T-helper 17 cell (primary cell): Measurements from ENCODE around the gene PACSIN3. TPM values are rescaled to one million over a fixed set of nuclear protein-coding genes. Genes with fewer than 3 reads are reported as not detected.

Experiments
- ATAC-seq: fragments of 150-1000 bp; cut with Tn5 transposase; 2 replicates; pipeline ENCODE4 v1.10.0; 2021; ENCODE audit warnings: mild to moderate bottlenecking, moderate library complexity
- DNase-seq, 3 donors: peaks; one replicate each; pipeline versions ENCODE4 v3.0.0 to v3.0.0-alpha.2; 2020 to 2021
- H3K9me3 ChIP-seq: one replicate; pipeline ENCODE4 v1.7.0; 2013; ENCODE audit warnings: low read length, mild to moderate bottlenecking; ENCODE audit not compliant: control insufficient read depth, poor library complexity, severe bottlenecking
- H3K27ac Mint-ChIP-seq: one replicate; pipeline ENCODE4 v1.8.0; 2022; ENCODE audit warnings: mild to moderate bottlenecking, moderate library complexity, mixed read lengths
- H3K27me3 Mint-ChIP-seq: one replicate; pipeline ENCODE4 v1.8.0; 2022; ENCODE audit warnings: mixed read lengths
- H3K36me3 Mint-ChIP-seq: one replicate; pipeline ENCODE4 v1.8.0; 2022; ENCODE audit warnings: low read depth, mixed read lengths
- H3K4me1 Mint-ChIP-seq: one replicate; pipeline ENCODE4 v1.8.0; 2022; ENCODE audit warnings: mild to moderate bottlenecking, mixed read lengths
- H3K4me3 Mint-ChIP-seq: one replicate; pipeline ENCODE4 v1.8.0; 2022; ENCODE audit warnings: mild to moderate bottlenecking, moderate library complexity, mixed read lengths
- total RNA-seq, 4 donors: library from RNA in 2 of 4; stranded (reverse) in 2 of 4; gene quantifications; one replicate each; pipeline ENCODE4 v1.2.3 and lab custom pipeline; 2022 to 2026

PACSIN3 gene
- total RNA-seq (1 to 10 TPM in 1 of 2 donors, under 1 TPM in 1; 0.30 to 1.4 TPM), total RNA-seq (lab: John Stamatoyannopoulos, UW) (0.45 to 0.58 reads per million in 2 donors)

- H3K4me3 Mint-ChIP-seq: peak within 1 kb of the TSS; percentile 86
- H3K36me3 Mint-ChIP-seq: no peaks in the 10 kb centered on the region
- H3K27me3 Mint-ChIP-seq: peaks cover 18% of the 10 kb centered on the region
- DNase-seq (peak; percentile 19 to 47 (median 32)), ATAC-seq (peak; percentile 74)
- no peaks in the 10 kb centered on the region for H3K9me3 ChIP-seq
- H3K27ac Mint-ChIP-seq: peak within 1 kb of the TSS; percentile 14
- peaks cover 7% of the 10 kb centered on the region for H3K4me1 Mint-ChIP-seq
Observed at GRCh38 chr11:47186076-47186699, at the start of gene PACSIN3. TSS of gene PACSIN3 (minus strand) at chr11:47186434. CDS start at chr11:47182727, 3,707 bp downstream.

- ATAC-seq (no peak), DNase-seq (no peak)
- H3K27me3 Mint-ChIP-seq: no peaks in the 10 kb centered on the region
- peak overlapping the region; percentile 76 for H3K4me3 Mint-ChIP-seq
- peaks cover 13% of the 10 kb centered on the region for H3K4me1 Mint-ChIP-seq
- no peaks in the 10 kb centered on the region for H3K9me3 ChIP-seq
- peak overlapping the region; percentile 94 for H3K27ac Mint-ChIP-seq
- H3K36me3 Mint-ChIP-seq: peaks cover 5% of the 10 kb centered on the region
Observed at GRCh38 chr11:47235163-47235562, 48.9 kb upstream of the PACSIN3 start.

GRCh38 chr11:47234669-47235100, 48.5 kb upstream of the PACSIN3 start:
- Mint-ChIP-seq H3K4me3 (peak overlapping the region; percentile 76), H3K36me3 (peaks cover 4% of the 10 kb centered on the region), H3K27ac (peak overlapping the region; percentile 94), H3K27me3 (no peaks in the 10 kb centered on the region), H3K4me1 (peaks cover 13% of the 10 kb centered on the region)
- DNase-seq: peak; percentile 36 to 66 (median 66)
- H3K9me3 ChIP-seq: no peaks in the 10 kb centered on the region
- ATAC-seq: peak; percentile 95

- peak overlapping the region; percentile 94 for H3K27ac Mint-ChIP-seq
- ATAC-seq (peak; percentile 9), DNase-seq (no peak)
- peaks cover 6% of the 10 kb centered on the region for H3K36me3 Mint-ChIP-seq
- peaks cover 16% of the 10 kb centered on the region for H3K4me1 Mint-ChIP-seq
- H3K9me3 ChIP-seq: no peaks in the 10 kb centered on the region
- H3K4me3 Mint-ChIP-seq: peak overlapping the region; percentile 76
- no peaks in the 10 kb centered on the region for H3K27me3 Mint-ChIP-seq
Observed at GRCh38 chr11:47233989-47234668, 47.9 kb upstream of the PACSIN3 start.

GRCh38 chr11:47233051-47233450, 46.8 kb upstream of the PACSIN3 start:
- Mint-ChIP-seq H3K4me3 (no peak overlapping the region), H3K27me3 (no peaks in the 10 kb centered on the region), H3K27ac (peak overlapping the region; percentile 94), H3K4me1 (peaks cover 18% of the 10 kb centered on the region), H3K36me3 (peaks cover 9% of the 10 kb centered on the region)
- no peaks in the 10 kb centered on the region for H3K9me3 ChIP-seq
- DNase-seq (no peak), ATAC-seq (no peak)

- no peaks in the 10 kb centered on the region for H3K9me3 ChIP-seq
- no peak overlapping the region for H3K4me3 Mint-ChIP-seq
- peak overlapping the region; percentile 79 for H3K27ac Mint-ChIP-seq
- peaks cover 9% of the 10 kb centered on the region for H3K36me3 Mint-ChIP-seq
- H3K4me1 Mint-ChIP-seq: peaks cover 12% of the 10 kb centered on the region
- ATAC-seq (no peak), DNase-seq (no peak)
- H3K27me3 Mint-ChIP-seq: no peaks in the 10 kb centered on the region
Observed at GRCh38 chr11:47229161-47229560, 42.9 kb upstream of the PACSIN3 start.

GRCh38 chr11:47225552-47226400, 39.5 kb upstream of the PACSIN3 start:
- Mint-ChIP-seq H3K27ac (no peak overlapping the region), H3K4me1 (peaks cover 10% of the 10 kb centered on the region), H3K36me3 (peaks cover 9% of the 10 kb centered on the region), H3K4me3 (peak overlapping the region; percentile 31), H3K27me3 (no peaks in the 10 kb centered on the region)
- DNase-seq (no peak), ATAC-seq (no peak)
- no peaks in the 10 kb centered on the region for H3K9me3 ChIP-seq

GRCh38 chr11:47222696-47223095, 36.5 kb upstream of the PACSIN3 start:
- Mint-ChIP-seq H3K27ac (no peak overlapping the region), H3K27me3 (no peaks in the 10 kb centered on the region), H3K4me1 (peaks cover 22% of the 10 kb centered on the region), H3K4me3 (no peak overlapping the region), H3K36me3 (peaks cover 7% of the 10 kb centered on the region)
- DNase-seq: no peak
- ATAC-seq: no peak
- H3K9me3 ChIP-seq: no peaks in the 10 kb centered on the region

- DNase-seq (no peak), ATAC-seq (no peak)
- H3K36me3 Mint-ChIP-seq: peaks cover 7% of the 10 kb centered on the region
- no peaks in the 10 kb centered on the region for H3K9me3 ChIP-seq
- H3K27ac Mint-ChIP-seq: no peak overlapping the region
- H3K27me3 Mint-ChIP-seq: no peaks in the 10 kb centered on the region
- H3K4me1 Mint-ChIP-seq: peaks cover 34% of the 10 kb centered on the region
- H3K4me3 Mint-ChIP-seq: no peak overlapping the region
Observed at GRCh38 chr11:47220401-47220821, 34.2 kb upstream of the PACSIN3 start.

- ATAC-seq: no peak
- H3K27me3 Mint-ChIP-seq: no peaks in the 10 kb centered on the region
Observed at GRCh38 chr11:47216121-47216798, 30.0 kb upstream of the PACSIN3 start.

GRCh38 chr11:47215366-47215910, 29.2 kb upstream of the PACSIN3 start:
- ATAC-seq (no peak), DNase-seq (no peak)
- H3K9me3 ChIP-seq: no peaks in the 10 kb centered on the region
- Mint-ChIP-seq H3K4me3 (peak overlapping the region; percentile 94), H3K36me3 (peaks cover 7% of the 10 kb centered on the region), H3K27ac (peak overlapping the region; percentile 91), H3K4me1 (peaks cover 42% of the 10 kb centered on the region), H3K27me3 (no peaks in the 10 kb centered on the region)

More at GRCh38 chr11:47216121-47216798, 30.0 kb upstream of the PACSIN3 start:
- H3K9me3 ChIP-seq: no peaks in the 10 kb centered on the region
- Mint-ChIP-seq H3K4me1 (peaks cover 43% of the 10 kb centered on the region), H3K4me3 (peak overlapping the region; percentile 94), H3K27ac (peak overlapping the region; percentile 91), H3K36me3 (peaks cover 7% of the 10 kb centered on the region)
- DNase-seq: peak; percentile 12 to 30 (median 14)

- ATAC-seq: peak; percentile 83
- peak; percentile 68 to 74 (median 71) for DNase-seq
- Mint-ChIP-seq H3K4me3 (peak overlapping the region; percentile 94), H3K36me3 (peaks cover 7% of the 10 kb centered on the region), H3K27ac (peak overlapping the region; percentile 91), H3K4me1 (peaks cover 36% of the 10 kb centered on the region), H3K27me3 (no peaks in the 10 kb centered on the region)
- no peaks in the 10 kb centered on the region for H3K9me3 ChIP-seq
Observed at GRCh38 chr11:47213950-47214565, 27.8 kb upstream of the PACSIN3 start.
